ENCODE data around the gene MTMR2. TPM values are rescaled to one million over a fixed set of nuclear protein-coding genes. Genes with fewer than 3 reads are reported as not detected.

The MTMR2 gene
- total RNA-seq, 1 donor from 2014 or later = 35.6 TPM

Other genes with a start within 250 kb of the MTMR2 start
- 65.5 TPM for gene FAM76B, start 134.3 kb downstream of the MTMR2 start, total RNA-seq (ENCODE audit: insufficient read depth, low replicate concordance)
- gene CEP57, start 133.6 kb downstream of the MTMR2 start, total RNA-seq (ENCODE audit: insufficient read depth, low replicate concordance) = 119 TPM

Data from umbilical cord (tissue), 1 donor.